MCF 10A (cell line): ENCODE data around the gene SDE2. TPM values are rescaled to one million over a fixed set of nuclear protein-coding genes. Genes with fewer than 3 reads are reported as not detected.

Source experiments
- BruUV-seq: library from RNA; stranded (reverse); fragments of 400-500 nt; replicated peaks from 2 replicates; lab custom pipeline; 2021; lab: Mats Ljungman, UMichigan
- CTCF ChIA-PET: fragments of 300-600 bp; sonication (Branson Sonifier 250); formaldehyde crosslinking; extraction: SDS; loops from one replicate; lab custom pipeline; 2021; ENCODE audit warnings: antibody characterized with exemption, inconsistent platforms; lab: Yijun Ruan, JAX
- POLR2A ChIA-PET: fragments of 300-600, 350-650 bp; sonication (Branson Sonifier 250); formaldehyde crosslinking; extraction: SDS; loops from one replicate; lab custom pipeline; 2020; ENCODE audit warnings: antibody characterized with exemption, inconsistent platforms; lab: Yijun Ruan, JAX
- DNase-seq: peaks from one replicate; pipeline ENCODE4 v3.0.0-alpha.2; 2018; ENCODE audit not compliant: unreplicated experiment
- H3K27ac Mint-ChIP-seq: one replicate; pipeline ENCODE4 v1.8.0; 2022; ENCODE audit warnings: mild to moderate bottlenecking, low read depth, mixed read lengths; ENCODE audit not compliant: unreplicated experiment
- H3K27me3 Mint-ChIP-seq: one replicate; pipeline ENCODE4 v1.8.0; 2022; ENCODE audit warnings: mixed read lengths; ENCODE audit not compliant: insufficient read depth, unreplicated experiment
- H3K36me3 Mint-ChIP-seq: one replicate; pipeline ENCODE4 v1.8.0; 2022; ENCODE audit warnings: mild to moderate bottlenecking, moderate library complexity, mixed read lengths; ENCODE audit not compliant: insufficient read depth, unreplicated experiment
- H3K4me1 Mint-ChIP-seq: one replicate; pipeline ENCODE4 v1.8.0; 2022; ENCODE audit warnings: mixed read lengths; ENCODE audit not compliant: insufficient read depth, unreplicated experiment
- H3K4me3 Mint-ChIP-seq: one replicate; pipeline ENCODE4 v1.8.0; 2022; ENCODE audit warnings: mild to moderate bottlenecking, moderate library complexity, mixed read lengths; ENCODE audit not compliant: unreplicated experiment
- H3K9me3 Mint-ChIP-seq: one replicate; pipeline ENCODE4 v1.8.0; 2022; ENCODE audit warnings: mixed read lengths; ENCODE audit not compliant: unreplicated experiment
- CTCF ChIP-seq: fragments of 200-600 bp; IDR thresholded peaks from one replicate; pipeline ENCODE4 v1.8.0; 2022; ENCODE audit warnings: antibody characterized with exemption, mild to moderate bottlenecking; ENCODE audit not compliant: unreplicated experiment
- intact Hi-C: fragments of 100-400 bp; cut with micrococcal nuclease; formaldehyde crosslinking; loops from 2 replicates; pipeline ENCODE4 v1.14.1; 2022
- total RNA-seq: library from RNA; stranded (reverse); gene quantifications from 2 replicates; pipeline ENCODE4 v1.2.3, GENCODE V29; 2022

SDE2 gene
- total RNA-seq, 1 experiment from 2014 or later: 59.3 TPM

GRCh38 chr1:225950905-225951497 is 48.1 kb downstream of the SDE2 start:
- peaks cover 7% of the 10 kb centered on the region for H3K9me3 Mint-ChIP-seq
- intact Hi-C loops: no loop called here
- BruUV-seq: no TSS peak
- ChIA-PET CTCF (interaction anchor here (1.0 to 1.7 kb wide), 4 partner anchors 10 to 173 kb away, joined by 3 to 6 read pairs (median 3); no protein-coding TSS in a partner anchor), POLR2A (interaction anchor here (1.3 to 1.5 kb wide), 2 partner anchors 27 to 54 kb away, joined by 6 to 7 read pairs; partner anchors contain the start of gene PYCR2)
- no peak for DNase-seq
- H3K36me3 Mint-ChIP-seq: no peaks in the 10 kb centered on the region
- no peak for TF ChIP-seq CTCF
- H3K4me1 Mint-ChIP-seq: peaks cover 5% of the 10 kb centered on the region
- no peak overlapping the region for H3K4me3 Mint-ChIP-seq
- no peak overlapping the region for H3K27ac Mint-ChIP-seq
- H3K27me3 Mint-ChIP-seq: peaks cover 53% of the 10 kb centered on the region

- Mint-ChIP-seq H3K4me3 (no peak overlapping the region), H3K9me3 (peaks cover 6% of the 10 kb centered on the region), H3K27ac (no peak overlapping the region), H3K4me1 (peaks cover 5% of the 10 kb centered on the region), H3K27me3 (peaks cover 50% of the 10 kb centered on the region), H3K36me3 (no peaks in the 10 kb centered on the region)
- intact Hi-C loops: no loop called here
- TF ChIP-seq CTCF: no peak
- no peak for DNase-seq
- CTCF ChIA-PET: interaction anchor here (1.0 to 1.2 kb wide), 2 partner anchors 39 to 476 kb away, joined by 3 read pairs; no protein-coding TSS in a partner anchor
- POLR2A ChIA-PET: interaction anchor here (0.7 kb wide), 1 partner anchor 67 kb away, joined by 3 read pairs; the partner anchor contains the start of gene TMEM63A
- no TSS peak for BruUV-seq
Observed at GRCh38 chr1:225949041-225949440, 50.1 kb downstream of the SDE2 start.

GRCh38 chr1:225946803-225947202 is 52.3 kb downstream of the SDE2 start:
- POLR2A ChIA-PET: interaction anchor here (0.6 to 1.5 kb wide), 2 partner anchors 25 to 168 kb away, joined by 3 read pairs; no protein-coding TSS in a partner anchor
- H3K27ac Mint-ChIP-seq: no peak overlapping the region
- CTCF ChIA-PET: no interaction called here
- intact Hi-C loops: no loop called here
- H3K27me3 Mint-ChIP-seq: peaks cover 30% of the 10 kb centered on the region
- BruUV-seq: no TSS peak
- no peaks in the 10 kb centered on the region for H3K4me1 Mint-ChIP-seq
- no peaks in the 10 kb centered on the region for H3K36me3 Mint-ChIP-seq
- no peak for DNase-seq
- no peaks in the 10 kb centered on the region for H3K9me3 Mint-ChIP-seq
- H3K4me3 Mint-ChIP-seq: no peak overlapping the region
- TF ChIP-seq CTCF: no peak

- BruUV-seq: no TSS peak
- Mint-ChIP-seq H3K27ac (no peak overlapping the region), H3K4me3 (no peak overlapping the region), H3K36me3 (no peaks in the 10 kb centered on the region), H3K9me3 (no peaks in the 10 kb centered on the region), H3K27me3 (peaks cover 30% of the 10 kb centered on the region), H3K4me1 (no peaks in the 10 kb centered on the region)
- POLR2A ChIA-PET: interaction anchor here (0.6 to 2.5 kb wide), 6 partner anchors 8 to 168 kb away, joined by 3 to 8 read pairs (median 4); partner anchors contain the start of gene PYCR2
- no peak for DNase-seq
- CTCF ChIA-PET: interaction anchor here (0.5 to 1.3 kb wide), 6 partner anchors 15 to 291 kb away, joined by 3 to 6 read pairs (median 4); partner anchors contain the start of gene TMEM63A
- TF ChIP-seq CTCF: no peak
- intact Hi-C loops: no loop called here
Observed at GRCh38 chr1:225946082-225946620, 53.0 kb downstream of the SDE2 start.
